GM19023 (cell line): Measurements from ENCODE around the gene ZNF467.
A peak's percentile ranks its signal among the peaks of the same experiment; 100 is the strongest.

Experiments used
- ATAC-seq: cut with Tn5 transposase; IDR thresholded peaks from one replicate; pipeline ENCODE4 v1.9.1; 2021; ENCODE audit warnings: mild to moderate bottlenecking, moderate library complexity; ENCODE audit not compliant: unreplicated experiment

The ZNF467 gene

GRCh38 chr7:149716932-149717307 is 56.5 kb downstream of the ZNF467 start:
- ATAC-seq: no peak

GRCh38 chr7:149716007-149716931 is 57.1 kb downstream of the ZNF467 start:
- ATAC-seq: no peak

- ATAC-seq: no peak
Observed at GRCh38 chr7:149715476-149715875, 57.9 kb downstream of the ZNF467 start.

- peak; percentile 23 for ATAC-seq
Observed at GRCh38 chr7:149714910-149715471, 58.4 kb downstream of the ZNF467 start.
